GM12874 (cell line): Measurements from ENCODE around the gene PPFIA3.

Experiments used
- TF ChIP-seq, protein P1 (sequence below): IDR thresholded peaks from 2 replicates; pipeline ENCODE4 v1.5.1; 2011; ENCODE audit warnings: low read depth, mild to moderate bottlenecking, control low read depth, low read length, moderate library complexity; ENCODE audit not compliant: insufficient read depth

PPFIA3 gene

DNA sequence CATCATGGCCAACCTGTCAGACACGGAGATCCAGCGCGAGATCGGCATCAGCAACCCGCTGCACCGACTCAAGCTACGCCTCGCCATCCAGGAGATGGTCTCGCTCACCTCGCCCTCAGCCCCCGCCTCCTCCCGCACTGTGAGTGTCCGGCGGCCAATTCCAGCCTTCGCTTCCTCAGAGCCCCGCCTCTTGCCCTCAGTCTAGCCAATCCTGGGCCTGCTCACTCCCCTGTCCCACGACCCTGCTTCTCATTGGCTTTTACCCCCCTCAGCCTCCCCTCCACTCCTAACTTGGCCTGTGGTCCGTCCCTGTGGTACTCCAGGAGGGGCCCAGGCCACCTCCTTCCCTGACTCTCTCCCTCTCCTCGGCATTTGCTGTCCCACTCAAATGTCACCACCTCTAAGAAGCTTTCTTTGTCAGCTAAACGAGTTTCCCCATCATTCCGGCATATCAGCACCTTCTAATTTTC lies 23.6 kb downstream of the PPFIA3 start:
- TF ChIP-seq, protein P1, sequence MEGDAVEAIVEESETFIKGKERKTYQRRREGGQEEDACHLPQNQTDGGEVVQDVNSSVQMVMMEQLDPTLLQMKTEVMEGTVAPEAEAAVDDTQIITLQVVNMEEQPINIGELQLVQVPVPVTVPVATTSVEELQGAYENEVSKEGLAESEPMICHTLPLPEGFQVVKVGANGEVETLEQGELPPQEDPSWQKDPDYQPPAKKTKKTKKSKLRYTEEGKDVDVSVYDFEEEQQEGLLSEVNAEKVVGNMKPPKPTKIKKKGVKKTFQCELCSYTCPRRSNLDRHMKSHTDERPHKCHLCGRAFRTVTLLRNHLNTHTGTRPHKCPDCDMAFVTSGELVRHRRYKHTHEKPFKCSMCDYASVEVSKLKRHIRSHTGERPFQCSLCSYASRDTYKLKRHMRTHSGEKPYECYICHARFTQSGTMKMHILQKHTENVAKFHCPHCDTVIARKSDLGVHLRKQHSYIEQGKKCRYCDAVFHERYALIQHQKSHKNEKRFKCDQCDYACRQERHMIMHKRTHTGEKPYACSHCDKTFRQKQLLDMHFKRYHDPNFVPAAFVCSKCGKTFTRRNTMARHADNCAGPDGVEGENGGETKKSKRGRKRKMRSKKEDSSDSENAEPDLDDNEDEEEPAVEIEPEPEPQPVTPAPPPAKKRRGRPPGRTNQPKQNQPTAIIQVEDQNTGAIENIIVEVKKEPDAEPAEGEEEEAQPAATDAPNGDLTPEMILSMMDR, result no peak

- TF ChIP-seq, protein P1, result peak; percentile 92
Observed at GRCh38 chr19:49145573-49146407, 26.4 kb downstream of the PPFIA3 start.

GRCh38 chr19:49148044-49148682 lies 28.8 kb downstream of the PPFIA3 start:
- TF ChIP-seq, protein P1, result no peak

GRCh38 chr19:49148784-49149651 lies 29.7 kb downstream of the PPFIA3 start:
- TF ChIP-seq, protein P1, result no peak

GRCh38 chr19:49149652-49150105 lies 30.3 kb downstream of the PPFIA3 start:
- TF ChIP-seq, protein P1, result no peak

DNA sequence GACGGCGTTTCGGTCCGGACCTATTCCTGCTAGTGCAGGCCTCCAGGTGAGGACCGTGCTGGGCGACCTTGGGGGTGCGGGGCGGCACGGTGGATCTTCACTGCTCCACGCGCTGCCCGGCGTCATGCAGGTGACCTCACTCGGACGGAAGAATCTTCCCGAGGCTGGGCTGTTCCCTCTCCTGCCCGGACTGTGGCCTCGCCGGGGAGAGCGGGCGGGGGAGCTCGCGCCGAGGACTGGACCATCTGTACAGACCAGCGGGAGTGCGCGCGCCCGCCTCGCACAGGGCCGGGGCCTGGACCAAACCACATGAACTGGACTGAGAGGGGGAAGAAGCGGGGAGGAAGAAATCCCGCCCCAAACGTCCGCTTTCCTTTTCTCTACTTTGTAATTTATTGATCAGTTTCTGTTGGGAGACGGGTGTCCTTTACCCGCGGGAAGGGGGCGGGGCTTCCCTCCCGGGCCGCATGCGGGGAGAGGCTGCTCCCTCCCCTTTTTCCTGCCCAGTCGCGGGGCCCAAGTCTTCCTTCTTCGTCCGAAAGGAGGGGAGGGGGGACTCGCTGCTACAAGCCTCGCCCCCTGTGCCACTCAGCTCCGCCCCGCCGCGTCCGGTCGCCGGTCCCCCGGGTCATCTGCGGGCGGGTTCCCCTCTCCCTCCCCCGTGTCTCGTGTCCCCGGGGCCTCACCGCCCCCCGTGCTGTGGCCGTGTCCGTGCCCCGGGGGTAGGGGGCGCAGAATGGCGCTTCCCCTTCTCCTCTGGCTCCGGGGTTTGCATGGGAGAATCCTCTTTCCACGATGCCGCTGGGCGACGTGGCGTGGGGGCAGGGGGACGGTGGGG lies 31.0 kb downstream of the PPFIA3 start:
- TF ChIP-seq, protein P1, result no peak
